Keratinocyte (primary cell): ENCODE measurements around the gene USH2A. TPM values are rescaled to one million over a fixed set of nuclear protein-coding genes. Genes with fewer than 3 reads are reported as not detected.

Source experiments
- DNase-seq: peaks from one replicate; pipeline ENCODE4 v3.0.0-alpha.2; 2011; ENCODE audit warnings: low read depth, missing footprints, low spot score
- FAIRE-seq: peaks from 2 replicates; lab custom pipeline; 2011; peaks lifted over from hg19 to GRCh38; lab: Jason Lieb, UNC
- H2AFZ ChIP-seq: 2 replicates; pipeline ENCODE4 v1.6.0; 2012; ENCODE audit warnings: low read length, control low read depth, inconsistent platforms; ENCODE audit not compliant: control insufficient read depth
- H3K27ac ChIP-seq: 2 replicates; pipeline ENCODE4 v1.5.1; 2011; ENCODE audit warnings: low read length; ENCODE audit not compliant: control insufficient read depth, insufficient read depth
- H3K27me3 ChIP-seq: 3 replicates; pipeline ENCODE4 v1.6.0; 2011; ENCODE audit warnings: low read length; ENCODE audit not compliant: control insufficient read depth, insufficient read depth; ENCODE audit errors: extremely low read depth
- H3K36me3 ChIP-seq, 2 experiments: 2 replicates in 1 of 2; 3 replicates in 1 of 2; pipeline ENCODE4 v1.5.1; 2011; ENCODE audit warnings: low read length in 2 of 2, mild to moderate bottlenecking in 1 of 2; ENCODE audit not compliant: control insufficient read depth in 2 of 2, insufficient read depth in 2 of 2; ENCODE audit errors: extremely low read depth in 1 of 2
- H3K4me1 ChIP-seq: 3 replicates; pipeline ENCODE4 v1.5.1; 2011; ENCODE audit warnings: low read length; ENCODE audit not compliant: control insufficient read depth, insufficient read depth; ENCODE audit errors: extremely low read depth
- H3K4me2 ChIP-seq: 3 replicates; pipeline ENCODE4 v1.6.0; 2011; ENCODE audit warnings: low read depth, low read length; ENCODE audit not compliant: control insufficient read depth, insufficient read depth; ENCODE audit errors: extremely low read depth
- H3K4me3 ChIP-seq, 3 experiments: fragments of 200-600 bp in 1 of 3; sonication (generic) in 1 of 3; 2 replicates in 2 of 3; 3 replicates in 1 of 3; pipeline ENCODE4 v1.5.1; 2011 to 2016; ENCODE audit warnings: low read length in 3 of 3, mild to moderate bottlenecking in 3 of 3, control low read depth in 2 of 3, inconsistent platforms in 1 of 3, low read depth in 1 of 3, mixed read lengths in 1 of 3, mixed run types in 1 of 3, moderate library complexity in 1 of 3; ENCODE audit not compliant: control insufficient read depth in 2 of 3, insufficient read depth in 2 of 3; ENCODE audit errors: extremely low read depth in 1 of 3
- H3K79me2 ChIP-seq: 2 replicates; pipeline ENCODE4 v1.6.0; 2012; ENCODE audit warnings: low read length; ENCODE audit not compliant: control insufficient read depth, insufficient read depth
- H3K9ac ChIP-seq: 3 replicates; pipeline ENCODE4 v1.6.0; 2011; ENCODE audit warnings: low read length; ENCODE audit not compliant: control insufficient read depth, insufficient read depth; ENCODE audit errors: extremely low read depth
- H3K9me1 ChIP-seq: 3 replicates; pipeline ENCODE4 v1.6.0; 2011; ENCODE audit warnings: low read length; ENCODE audit not compliant: control insufficient read depth, insufficient read depth; ENCODE audit errors: extremely low read depth
- H3K9me3 ChIP-seq: 2 replicates; pipeline ENCODE4 v1.5.1; 2012; ENCODE audit warnings: low read depth, low read length; ENCODE audit not compliant: control insufficient read depth
- H4K20me1 ChIP-seq: 3 replicates; pipeline ENCODE4 v1.6.0; 2011; ENCODE audit warnings: low read length; ENCODE audit not compliant: control insufficient read depth, insufficient read depth; ENCODE audit errors: extremely low read depth
- EZH2 ChIP-seq: IDR thresholded peaks from one replicate; pipeline ENCODE4 v1.6.1; 2012; ENCODE audit warnings: inconsistent platforms, mild to moderate bottlenecking, low read length, moderate library complexity
- dilution Hi-C: fragments of 300-500 bp; cut with MboI; formaldehyde crosslinking; loops from one replicate; pipeline ENCODE4 v1.7.0; 2020; ENCODE audit warnings: low sequenced_read_pairs; ENCODE audit not compliant: extremely low pct_ligation_motif_present
- polyA plus RNA-seq, 5 experiments: library from polyadenylated mRNA; depleted of rRNA in 3 of 5; stranded (reverse) in 3 of 5; stranded (forward) in 1 of 5; unstranded in 1 of 5; fragments of >200 nt; gene quantifications; 1 replicate in 1 of 5; 2 replicates in 3 of 5; 3 replicates in 1 of 5; pipeline versions ENCODE4 v1.2.1 to v1.2.3, GENCODE V29; 2011 to 2012; ENCODE audit warnings: missing spikeins in 2 of 5, low read depth in 1 of 5, low replicate concordance in 1 of 5
- TF ChIP-seq, protein P1 (sequence below), 3 experiments: IDR thresholded peaks in 1 of 3; conservative IDR thresholded peaks in 1 of 3; optimal IDR thresholded peaks in 1 of 3; 2 replicates in 2 of 3; 3 replicates in 1 of 3; pipeline versions ENCODE3 to v1.5.1; 2011; ENCODE audit warnings: low read length in 3 of 3, mild to moderate bottlenecking in 3 of 3, moderate library complexity in 2 of 3, control low read depth in 1 of 3, inconsistent platforms in 1 of 3; ENCODE audit not compliant: insufficient read depth in 2 of 3; ENCODE audit errors: extremely low read depth in 1 of 3

Gene USH2A
- polyA plus RNA-seq, 1 donor (not counting 4 experiments of a cell fraction or from before 2014, with no cell fraction given), result not detected

GRCh38 chr1:216261631-216262030 lies 161.6 kb downstream of the USH2A start:
- dilution Hi-C loops, result no loop called here
- Histone ChIP-seq H3K9me3 (no peaks in the 10 kb centered on the region), H2AFZ (no peak overlapping the region), H3K36me3 (no peaks in the 10 kb centered on the region), H3K4me3 (no peak overlapping the region), H3K4me1 (no peaks in the 10 kb centered on the region), H3K27ac (no peak overlapping the region), H3K79me2 (no peaks in the 10 kb centered on the region), H3K27me3 (no peaks in the 10 kb centered on the region), H4K20me1 (no peaks in the 10 kb centered on the region), H3K9me1 (no peaks in the 10 kb centered on the region), H3K4me2 (no peak overlapping the region), H3K9ac (no peak overlapping the region)
- FAIRE-seq, result no peak
- DNase-seq, result no peak
- TF ChIP-seq EZH2, result no peak
- TF ChIP-seq, protein P1, sequence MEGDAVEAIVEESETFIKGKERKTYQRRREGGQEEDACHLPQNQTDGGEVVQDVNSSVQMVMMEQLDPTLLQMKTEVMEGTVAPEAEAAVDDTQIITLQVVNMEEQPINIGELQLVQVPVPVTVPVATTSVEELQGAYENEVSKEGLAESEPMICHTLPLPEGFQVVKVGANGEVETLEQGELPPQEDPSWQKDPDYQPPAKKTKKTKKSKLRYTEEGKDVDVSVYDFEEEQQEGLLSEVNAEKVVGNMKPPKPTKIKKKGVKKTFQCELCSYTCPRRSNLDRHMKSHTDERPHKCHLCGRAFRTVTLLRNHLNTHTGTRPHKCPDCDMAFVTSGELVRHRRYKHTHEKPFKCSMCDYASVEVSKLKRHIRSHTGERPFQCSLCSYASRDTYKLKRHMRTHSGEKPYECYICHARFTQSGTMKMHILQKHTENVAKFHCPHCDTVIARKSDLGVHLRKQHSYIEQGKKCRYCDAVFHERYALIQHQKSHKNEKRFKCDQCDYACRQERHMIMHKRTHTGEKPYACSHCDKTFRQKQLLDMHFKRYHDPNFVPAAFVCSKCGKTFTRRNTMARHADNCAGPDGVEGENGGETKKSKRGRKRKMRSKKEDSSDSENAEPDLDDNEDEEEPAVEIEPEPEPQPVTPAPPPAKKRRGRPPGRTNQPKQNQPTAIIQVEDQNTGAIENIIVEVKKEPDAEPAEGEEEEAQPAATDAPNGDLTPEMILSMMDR (optimal IDR thresholded peaks at IDR 0.05 in 1 of 3, IDR thresholded peaks at IDR 0.05 in 1 of 3, conservative IDR thresholded peaks at IDR 0.05 in 1 of 3; ENCODE audit: extremely low read depth in 1 of 3, insufficient read depth in 2 of 3, low read length in 3 of 3), result no peak

GRCh38 chr1:216258856-216259255 lies 164.4 kb downstream of the USH2A start:
- no peaks in the 10 kb centered on the region for H3K4me1 ChIP-seq
- no peaks in the 10 kb centered on the region for H3K27me3 ChIP-seq
- no peak overlapping the region for H3K4me2 ChIP-seq
- no peak for DNase-seq
- no peak overlapping the region for H3K4me3 ChIP-seq
- H3K9me1 ChIP-seq, result no peaks in the 10 kb centered on the region
- H4K20me1 ChIP-seq, result no peaks in the 10 kb centered on the region
- no peak for FAIRE-seq
- no peak overlapping the region for H2AFZ ChIP-seq
- H3K36me3 ChIP-seq, result no peaks in the 10 kb centered on the region
- no peak overlapping the region for H3K9ac ChIP-seq
- no peaks in the 10 kb centered on the region for H3K9me3 ChIP-seq
- H3K27ac ChIP-seq, result no peak overlapping the region
- dilution Hi-C loops, result no loop called here
- TF ChIP-seq, protein P1 (optimal IDR thresholded peaks at IDR 0.05 in 1 of 3, IDR thresholded peaks at IDR 0.05 in 1 of 3, conservative IDR thresholded peaks at IDR 0.05 in 1 of 3; ENCODE audit: extremely low read depth in 1 of 3, insufficient read depth in 2 of 3, low read length in 3 of 3), result no peak
- TF ChIP-seq EZH2, result no peak
- H3K79me2 ChIP-seq, result no peaks in the 10 kb centered on the region
